Measurements from ENCODE around the gene CYP11A1. TPM values are rescaled to one million over a fixed set of nuclear protein-coding genes. Genes with fewer than 3 reads are reported as not detected.
A peak's percentile ranks its signal among the peaks of the same experiment; 100 is the strongest.

CYP11A1 gene
- total and polyA plus RNA-seq, 2 donors (not counting 1 experiment from before 2014, with no cell fraction given) = not detected

- Mint-ChIP-seq H3K4me1 (peaks cover 13% of the 10 kb centered on the region), H3K27ac (no peak overlapping the region)
These were observed 48.9 kb downstream of the CYP11A1 start for GRCh38 chr15:74318376-74319137.

More at GRCh38 chr15:74318376-74319137, 48.9 kb downstream of the CYP11A1 start:
- Histone ChIP-seq H3K79me2 (ENCODE audit: control insufficient read depth, insufficient read depth, low read length) (no peaks in the 10 kb centered on the region), H3K27me3 (replicated peaks in 1 of 4; ENCODE audit: control extremely low read depth in 1 of 4, control insufficient read depth in 3 of 4, insufficient read depth in 4 of 4, low read length in 3 of 4) (peaks cover 0 to 11% (median 0%) of the 10 kb centered on the region in 4 experiments), H3K36me3 (replicated peaks in 1 of 2; ENCODE audit: control extremely low read depth in 1 of 2, control insufficient read depth in 1 of 2, extremely low read depth in 1 of 2, insufficient read depth in 2 of 2, low read length in 1 of 2) (no peaks in the 10 kb centered on the region), H3K4me2 (replicated peaks; ENCODE audit: low read depth, low read length, poor library complexity, severe bottlenecking) (no peak overlapping the region), H3K4me3 (ENCODE audit: control extremely low read depth in 1 of 5, extremely low read depth in 1 of 5, insufficient read depth in 1 of 5, low read depth in 2 of 5, low read length in 4 of 5) (no peak overlapping the region), H2AFZ (ENCODE audit: insufficient read depth, low read depth, low read length, poor library complexity, severe bottlenecking) (no peak overlapping the region), H3K9ac (ENCODE audit: low read length) (no peak overlapping the region), H3K9me3 (ENCODE audit: control extremely low read depth in 1 of 3, control insufficient read depth in 2 of 3, insufficient read depth in 1 of 3, low read length in 2 of 3) (no peaks in the 10 kb centered on the region), H3K4me1 (ENCODE audit: control insufficient read depth in 2 of 2, insufficient read depth in 2 of 2, low read length in 2 of 2) (peaks cover 8 to 34% of the 10 kb centered on the region in 2 donors), H4K20me1 (ENCODE audit: control insufficient read depth, insufficient read depth, low read length, poor library complexity, severe bottlenecking) (no peaks in the 10 kb centered on the region), H3K27ac (ENCODE audit: low read length in 2 of 2) (no peak overlapping the region)
- Mint-ChIP-seq H3K27me3 (peaks cover 10% of the 10 kb centered on the region), H3K9me3 (ENCODE audit: insufficient read depth) (no peaks in the 10 kb centered on the region), H3K4me3 (no peak overlapping the region)
- POLR2A ChIA-PET = interaction anchor here (0.6 kb wide), 1 partner anchor 197 kb away, joined by 4 read pairs; no protein-coding TSS in a partner anchor
- CTCF ChIA-PET = interaction anchor here (0.9 to 3.2 kb wide), 2 partner anchors 10 to 345 kb away, joined by 3 to 17 read pairs; no protein-coding TSS in a partner anchor
- 82% methylated on average over 5 of the region's 6 CpGs for WGBS (ENCODE audit: insufficient coverage)
- ATAC-seq (ENCODE audit: low read depth) (peak; percentile 45), DNase-seq (peak; percentile 26)
- intact Hi-C loops (cut with micrococcal nuclease) = no loop called here
- no peak for TF ChIP-seq EZH2 (IDR thresholded peaks at IDR 0.05; ENCODE audit: borderline replicate concordance, insufficient read depth, low read depth, low read length, poor library complexity, severe bottlenecking)
- TF ChIP-seq CTCF (IDR thresholded peaks at IDR 0.05) = no peak

All from B cell (primary cell).